HG03280 (cell line): ENCODE measurements around the gene AP4B1.

Source experiments
- ATAC-seq: cut with Tn5 transposase; IDR thresholded peaks from one replicate; pipeline ENCODE4 v1.9.1; 2021; ENCODE audit warnings: mild to moderate bottlenecking, moderate library complexity; ENCODE audit not compliant: unreplicated experiment

AP4B1 gene

GRCh38 chr1:113895961-113896360, 8.6 kb downstream of the AP4B1 start:
- no peak for ATAC-seq

- no peak for ATAC-seq
These were observed 9.5 kb downstream of the AP4B1 start for GRCh38 chr1:113895098-113895497.

GRCh38 chr1:113893267-113893666, 11.3 kb downstream of the AP4B1 start:
- no peak for ATAC-seq

- no peak for ATAC-seq
These were observed 12.9 kb downstream of the AP4B1 start for GRCh38 chr1:113891631-113892220.

GRCh38 chr1:113890816-113891215, 13.8 kb downstream of the AP4B1 start:
- ATAC-seq: no peak

- no peak for ATAC-seq
These were observed 17.0 kb downstream of the AP4B1 start, which contains the start of gene BCL2L15 for GRCh38 chr1:113887402-113888175. Gene BCL2L15 (minus strand): TSS chr1:113887581. CDS start chr1:113887375, 206 bp downstream.

GRCh38 chr1:113886417-113887401, 17.9 kb downstream of the AP4B1 start:
- no peak for ATAC-seq

- no peak for ATAC-seq
These were observed 22.9 kb downstream of the AP4B1 start for GRCh38 chr1:113881661-113882060.

GRCh38 chr1:113879739-113880038, 24.9 kb downstream of the AP4B1 start:
- ATAC-seq: no peak

GRCh38 chr1:113876176-113876575, 28.4 kb downstream of the AP4B1 start:
- no peak for ATAC-seq

GRCh38 chr1:113875714-113876113, 28.9 kb downstream of the AP4B1 start:
- no peak for ATAC-seq

- peak; percentile 32 for ATAC-seq
These were observed 30.4 kb downstream of the AP4B1 start for GRCh38 chr1:113874012-113874879.

- ATAC-seq: peak; percentile 6
These were observed 32.2 kb downstream of the AP4B1 start for GRCh38 chr1:113872219-113872935.

- peak; percentile 95 for ATAC-seq
These were observed 32.9 kb downstream of the AP4B1 start, which contains the start of gene PTPN22 for GRCh38 chr1:113871597-113872113. Gene PTPN22 (minus strand): TSS chr1:113871712.

GRCh38 chr1:113870778-113871177, 33.8 kb downstream of the AP4B1 start:
- ATAC-seq: no peak

- no peak for ATAC-seq
These were observed 36.1 kb downstream of the AP4B1 start for GRCh38 chr1:113868387-113869083.

GRCh38 chr1:113861641-113862040, 43.0 kb downstream of the AP4B1 start:
- no peak for ATAC-seq

GRCh38 chr1:113860891-113861290, 43.7 kb downstream of the AP4B1 start:
- ATAC-seq: no peak
